Astrocyte (in vitro differentiated cells and primary cell): Measurements from ENCODE around the gene OR5K2.

Experiments
- CTCF ChIP-seq: IDR thresholded peaks from 2 replicates; pipeline ENCODE4 v1.5.1; 2011; ENCODE audit warnings: low read depth, mild to moderate bottlenecking, inconsistent platforms, low read length, moderate library complexity; ENCODE audit not compliant: insufficient read depth
- EZH2 ChIP-seq: IDR thresholded peaks from 2 replicates; pipeline ENCODE4 v1.6.1; 2012; ENCODE audit warnings: mild to moderate bottlenecking, low read length, inconsistent platforms; ENCODE audit not compliant: insufficient read depth

GRCh38 chr3:98460220-98460619 is 37.3 kb upstream of the OR5K2 start:
- TF ChIP-seq CTCF (no peak), EZH2 (no peak)
